Astrocyte (in vitro differentiated cells and primary cell): ENCODE measurements around the gene GPNMB. TPM values are rescaled to one million over a fixed set of nuclear protein-coding genes. Genes with fewer than 3 reads are reported as not detected.
"Not testable (repeated sequence)": the region's sequence is repeated elsewhere in the genome, so short reads cannot be mapped to it uniquely, and the experiment has no call there.

ENCODE experiments used
- DNase-seq: peaks from one replicate; pipeline ENCODE4 v3.0.0-alpha.2; 2010; ENCODE audit warnings: low read depth
- FAIRE-seq: peaks from 2 replicates; lab custom pipeline; 2011; peaks lifted over from hg19 to GRCh38; lab: Jason Lieb, UNC
- H2AFZ ChIP-seq: 2 replicates; pipeline ENCODE4 v1.6.0; 2012; ENCODE audit warnings: low read depth, low read length, inconsistent platforms
- H3K27ac ChIP-seq: 2 replicates; pipeline ENCODE4 v1.5.1; 2011; ENCODE audit warnings: low read depth, low read length, inconsistent platforms
- H3K27me3 ChIP-seq: 2 replicates; pipeline ENCODE4 v1.6.0; 2011; ENCODE audit warnings: low read length, inconsistent platforms; ENCODE audit not compliant: insufficient read depth
- H3K36me3 ChIP-seq: 2 replicates; pipeline ENCODE4 v1.5.1; 2011; ENCODE audit warnings: low read length, inconsistent platforms; ENCODE audit not compliant: insufficient read depth
- H3K4me1 ChIP-seq: 2 replicates; pipeline ENCODE4 v1.5.1; 2011; ENCODE audit warnings: low read length, inconsistent platforms; ENCODE audit not compliant: insufficient read depth
- H3K4me2 ChIP-seq: 2 replicates; pipeline ENCODE4 v1.6.0; 2012; ENCODE audit warnings: low read length, inconsistent platforms
- H3K4me3 ChIP-seq: 2 replicates; pipeline ENCODE4 v1.5.1; 2011; ENCODE audit warnings: low read depth, mild to moderate bottlenecking, low read length, inconsistent platforms; ENCODE audit not compliant: insufficient read depth
- H3K79me2 ChIP-seq: 2 replicates; pipeline ENCODE4 v1.6.0; 2012; ENCODE audit warnings: mild to moderate bottlenecking, low read length, inconsistent platforms; ENCODE audit not compliant: insufficient read depth
- H3K9ac ChIP-seq: 2 replicates; pipeline ENCODE4 v1.6.0; 2012; ENCODE audit warnings: mild to moderate bottlenecking, low read length, inconsistent platforms
- H3K9me3 ChIP-seq: 2 replicates; pipeline ENCODE4 v1.5.1; 2012; ENCODE audit warnings: low read depth, mild to moderate bottlenecking, low read length, inconsistent platforms; ENCODE audit not compliant: insufficient read depth
- H4K20me1 ChIP-seq: 2 replicates; pipeline ENCODE4 v1.6.0; 2012; ENCODE audit warnings: low read length, inconsistent platforms; ENCODE audit not compliant: insufficient read depth
- H3K27ac Mint-ChIP-seq: one replicate; pipeline ENCODE4 v1.8.0; 2021; ENCODE audit warnings: mild to moderate bottlenecking, mixed read lengths; ENCODE audit not compliant: unreplicated experiment
- H3K27me3 Mint-ChIP-seq: one replicate; pipeline ENCODE4 v1.8.0; 2021; ENCODE audit warnings: low read depth, mixed read lengths; ENCODE audit not compliant: unreplicated experiment
- H3K36me3 Mint-ChIP-seq: one replicate; pipeline ENCODE4 v1.8.0; 2021; ENCODE audit warnings: low read depth, mixed read lengths; ENCODE audit not compliant: unreplicated experiment
- H3K4me1 Mint-ChIP-seq: one replicate; pipeline ENCODE4 v1.8.0; 2021; ENCODE audit warnings: low read depth, mixed read lengths; ENCODE audit not compliant: unreplicated experiment
- H3K4me3 Mint-ChIP-seq: one replicate; pipeline ENCODE4 v1.8.0; 2021; ENCODE audit warnings: mild to moderate bottlenecking, moderate library complexity, mixed read lengths; ENCODE audit not compliant: unreplicated experiment
- H3K9me3 Mint-ChIP-seq: one replicate; pipeline ENCODE4 v1.8.0; 2021; ENCODE audit warnings: mild to moderate bottlenecking, mixed read lengths; ENCODE audit not compliant: unreplicated experiment
- CTCF ChIP-seq: IDR thresholded peaks from 2 replicates; pipeline ENCODE4 v1.5.1; 2011; ENCODE audit warnings: low read depth, mild to moderate bottlenecking, inconsistent platforms, low read length, moderate library complexity; ENCODE audit not compliant: insufficient read depth
- EZH2 ChIP-seq: IDR thresholded peaks from 2 replicates; pipeline ENCODE4 v1.6.1; 2012; ENCODE audit warnings: mild to moderate bottlenecking, low read length, inconsistent platforms; ENCODE audit not compliant: insufficient read depth
- total RNA-seq: library from RNA; stranded (reverse); gene quantifications from 2 replicates; pipeline ENCODE4 v1.2.1, GENCODE V29; 2021

The GPNMB gene
- total RNA-seq, 1 donor from 2014 or later, result 0.91 TPM

- peaks cover 2% of the 10 kb centered on the region for H3K27me3 ChIP-seq
- Mint-ChIP-seq H3K4me3 (no peak overlapping the region), H3K27me3 (no peaks in the 10 kb centered on the region), H3K27ac (no peak overlapping the region), H3K36me3 (no peaks in the 10 kb centered on the region), H3K9me3 (no peaks in the 10 kb centered on the region), H3K4me1 (no peaks in the 10 kb centered on the region)
- no peak overlapping the region for H2AFZ ChIP-seq
- no peaks in the 10 kb centered on the region for H3K9me3 ChIP-seq
- DNase-seq (no peak), FAIRE-seq (no peak)
- H3K9ac ChIP-seq, result no peak overlapping the region
- no peak overlapping the region for H3K4me3 ChIP-seq
- no peak overlapping the region for H3K4me2 ChIP-seq
- no peaks in the 10 kb centered on the region for H4K20me1 ChIP-seq
- TF ChIP-seq CTCF (no peak), EZH2 (no peak)
- H3K79me2 ChIP-seq, result no peaks in the 10 kb centered on the region
- no peak overlapping the region for H3K27ac ChIP-seq
- no peaks in the 10 kb centered on the region for H3K4me1 ChIP-seq
- no peaks in the 10 kb centered on the region for H3K36me3 ChIP-seq
Observed at GRCh38 chr7:23220690-23221305, 25.8 kb upstream of the GPNMB start.

DNA sequence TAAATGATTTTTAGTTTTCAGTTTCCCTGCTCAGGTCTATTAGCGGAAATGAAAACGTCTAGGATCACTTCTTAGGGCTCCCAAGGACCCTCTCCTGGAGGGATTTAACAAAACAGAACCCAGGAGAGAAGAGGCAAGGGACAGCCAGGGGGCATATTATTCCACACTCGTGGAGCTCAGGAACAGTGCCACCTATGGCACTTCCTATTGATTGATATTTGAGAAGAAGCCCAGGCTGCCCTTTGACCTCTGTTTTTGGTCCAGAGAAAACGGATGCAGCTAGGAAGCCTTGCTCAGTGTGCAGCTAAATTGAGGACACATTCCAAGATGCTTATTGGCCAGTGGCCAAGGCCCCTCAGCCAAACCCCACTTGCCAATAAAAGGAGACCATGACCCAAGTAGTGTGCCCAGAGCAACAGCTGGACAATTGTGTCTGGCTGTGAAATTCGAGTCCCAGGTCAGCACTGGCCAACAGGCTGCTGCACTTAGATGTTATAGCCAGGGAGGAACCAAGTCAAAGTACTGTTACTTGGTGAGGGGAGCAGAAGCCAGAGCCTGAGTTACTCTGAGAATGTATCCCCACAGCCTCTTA lies 24.0 kb upstream of the GPNMB start:
- no peaks in the 10 kb centered on the region for H3K36me3 Mint-ChIP-seq
- no peaks in the 10 kb centered on the region for H3K9me3 ChIP-seq
- no peak overlapping the region for H3K27ac ChIP-seq
- no peak overlapping the region for H3K4me2 ChIP-seq
- no peaks in the 10 kb centered on the region for H4K20me1 ChIP-seq
- H3K9me3 Mint-ChIP-seq, result no peaks in the 10 kb centered on the region
- H3K4me3 Mint-ChIP-seq, result no peak overlapping the region
- no peak overlapping the region for H3K4me3 ChIP-seq
- H3K4me1 ChIP-seq, result no peaks in the 10 kb centered on the region
- DNase-seq, result no peak
- no peak overlapping the region for H2AFZ ChIP-seq
- no peaks in the 10 kb centered on the region for H3K27me3 Mint-ChIP-seq
- H3K79me2 ChIP-seq, result no peaks in the 10 kb centered on the region
- H3K27me3 ChIP-seq, result peaks cover 2% of the 10 kb centered on the region
- no peaks in the 10 kb centered on the region for H3K4me1 Mint-ChIP-seq
- TF ChIP-seq CTCF (no peak), EZH2 (no peak)
- H3K36me3 ChIP-seq, result no peaks in the 10 kb centered on the region
- no peak for FAIRE-seq
- H3K9ac ChIP-seq, result no peak overlapping the region
- no peak overlapping the region for H3K27ac Mint-ChIP-seq

- not testable (repeated sequence) for H3K4me3 Mint-ChIP-seq, H3K9me3 Mint-ChIP-seq, FAIRE-seq
Observed at GRCh38 chr7:23224364-23224763, 22.2 kb upstream of the GPNMB start.

More at GRCh38 chr7:23224364-23224763, 22.2 kb upstream of the GPNMB start:
- not testable (repeated sequence) for H3K4me1 Mint-ChIP-seq, H3K27me3 ChIP-seq, H3K27me3 Mint-ChIP-seq, H3K36me3 Mint-ChIP-seq, H4K20me1 ChIP-seq, H3K4me2 ChIP-seq, H3K27ac ChIP-seq, H3K4me3 ChIP-seq, H3K4me1 ChIP-seq, H2AFZ ChIP-seq, DNase-seq, H3K36me3 ChIP-seq, H3K27ac Mint-ChIP-seq, H3K9me3 ChIP-seq, H3K9ac ChIP-seq, H3K79me2 ChIP-seq
